HG03521 (cell line): ENCODE measurements around the gene RUNX1.

ENCODE experiments used
- ATAC-seq: cut with Tn5 transposase; IDR thresholded peaks from one replicate; pipeline ENCODE4 v1.9.1; 2021; ENCODE audit warnings: mild to moderate bottlenecking, moderate library complexity; ENCODE audit not compliant: unreplicated experiment

The RUNX1 gene

DNA sequence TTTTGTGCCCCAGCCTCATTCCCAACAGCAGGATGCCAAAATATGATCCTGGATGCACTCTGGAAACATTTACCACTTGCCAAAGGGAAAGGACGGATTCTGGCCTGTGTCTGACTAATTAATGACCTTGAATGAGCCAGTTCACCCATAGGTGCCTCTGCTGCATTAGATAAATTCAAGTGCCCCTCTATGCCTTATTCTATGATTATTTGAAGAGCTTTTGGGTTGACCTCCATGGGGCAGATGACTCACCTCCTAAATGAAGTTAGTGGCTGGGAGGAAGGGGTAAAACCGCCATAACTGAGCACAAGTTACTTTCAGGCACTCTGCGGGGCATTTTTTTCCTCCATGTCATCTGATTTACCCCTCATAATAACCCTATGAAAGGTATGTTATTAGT, 282.2 kb downstream of the RUNX1 start:
- ATAC-seq, result no peak

DNA sequence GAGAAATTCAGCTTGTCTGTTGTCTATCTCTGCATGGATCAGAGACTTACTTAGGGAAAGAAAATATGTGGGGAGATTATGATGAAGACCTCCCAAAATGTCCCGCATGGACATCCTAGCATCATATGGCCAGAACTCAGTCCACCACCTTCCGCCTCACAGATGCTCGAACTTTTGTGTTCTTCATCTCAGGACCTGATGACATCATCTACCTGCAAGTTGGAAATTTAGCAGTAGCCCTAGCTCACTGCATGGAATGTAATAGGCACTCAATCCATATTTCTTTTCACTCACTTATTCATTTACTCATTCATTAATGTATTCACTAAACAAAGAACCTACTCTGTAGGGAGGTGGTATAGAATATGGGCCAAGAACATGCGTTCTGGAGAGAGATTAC, 283.5 kb downstream of the RUNX1 start:
- ATAC-seq, result no peak

DNA sequence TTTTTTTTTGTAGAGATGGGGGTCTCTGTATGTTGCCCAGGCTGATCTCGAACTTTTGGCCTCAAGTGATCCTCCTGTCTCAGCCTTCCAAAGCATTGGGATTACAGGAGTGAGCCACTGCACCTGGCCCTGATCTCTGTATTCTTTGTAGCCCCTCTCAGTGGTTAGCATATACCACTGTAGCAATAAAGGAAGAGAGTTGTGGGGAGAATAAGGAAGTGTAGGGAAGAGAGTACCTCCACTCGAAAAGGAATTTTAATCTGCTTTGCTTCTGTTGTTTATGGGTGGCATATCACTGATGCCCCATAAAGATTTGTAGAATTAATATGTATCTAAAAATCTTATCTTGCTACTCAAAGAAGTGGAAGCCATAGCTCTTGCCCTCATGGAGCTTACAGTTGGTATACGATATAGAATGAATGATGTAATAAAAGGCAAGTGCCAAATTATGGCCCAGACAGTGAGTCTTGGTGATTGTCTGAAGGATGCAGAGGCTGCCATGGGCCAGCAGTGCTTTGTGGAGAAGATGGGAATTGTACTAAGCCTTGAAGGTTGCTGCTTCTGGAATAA, 284.3 kb downstream of the RUNX1 start:
- no peak for ATAC-seq

DNA sequence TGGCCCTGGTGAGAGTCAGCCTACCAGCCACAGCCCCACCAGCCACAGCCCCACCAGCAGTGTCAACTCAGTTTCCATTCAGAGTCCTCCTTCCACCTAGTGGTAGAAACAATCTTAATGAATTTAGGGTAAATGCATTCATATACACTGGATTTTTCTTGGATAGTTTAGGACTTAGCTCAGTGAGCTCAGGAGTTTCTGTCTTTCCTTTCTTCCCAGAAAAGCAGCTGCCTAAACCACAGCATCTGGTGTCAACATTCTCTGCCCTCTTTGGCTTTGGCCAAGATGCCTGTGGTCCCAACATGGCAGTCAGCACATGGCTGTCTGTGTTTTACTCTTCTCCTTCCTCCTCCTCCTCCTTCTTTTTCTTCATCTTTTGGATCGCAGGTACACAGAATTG, 286.3 kb downstream of the RUNX1 start:
- no peak for ATAC-seq

DNA sequence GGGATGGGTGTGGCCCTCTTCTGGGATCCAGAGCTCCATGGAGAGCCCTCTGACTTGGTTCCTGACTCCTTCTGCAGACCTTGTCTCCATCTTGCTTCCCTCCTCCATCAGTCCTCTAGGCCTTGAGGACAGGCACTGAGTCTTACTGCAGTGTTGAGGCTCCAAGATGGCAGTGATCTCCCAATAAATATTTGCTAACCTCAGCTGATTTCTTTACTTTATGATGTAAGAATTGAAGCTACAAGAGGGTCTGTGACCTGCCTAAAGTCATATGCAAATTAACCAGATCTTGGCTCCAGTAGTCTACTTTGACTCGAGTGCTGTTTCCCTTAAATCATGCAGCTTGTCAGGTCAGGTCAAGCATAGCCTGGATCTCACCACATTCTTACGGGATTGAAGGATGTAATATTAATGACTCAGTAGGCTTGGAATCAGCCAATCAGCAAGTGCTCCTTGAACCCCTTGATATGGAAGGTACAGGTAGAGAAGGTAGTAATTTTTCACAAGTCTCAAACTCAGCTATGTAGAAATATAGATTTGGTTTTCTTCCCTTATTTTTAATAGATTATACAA, 287.3 kb downstream of the RUNX1 start:
- ATAC-seq, result no peak

DNA sequence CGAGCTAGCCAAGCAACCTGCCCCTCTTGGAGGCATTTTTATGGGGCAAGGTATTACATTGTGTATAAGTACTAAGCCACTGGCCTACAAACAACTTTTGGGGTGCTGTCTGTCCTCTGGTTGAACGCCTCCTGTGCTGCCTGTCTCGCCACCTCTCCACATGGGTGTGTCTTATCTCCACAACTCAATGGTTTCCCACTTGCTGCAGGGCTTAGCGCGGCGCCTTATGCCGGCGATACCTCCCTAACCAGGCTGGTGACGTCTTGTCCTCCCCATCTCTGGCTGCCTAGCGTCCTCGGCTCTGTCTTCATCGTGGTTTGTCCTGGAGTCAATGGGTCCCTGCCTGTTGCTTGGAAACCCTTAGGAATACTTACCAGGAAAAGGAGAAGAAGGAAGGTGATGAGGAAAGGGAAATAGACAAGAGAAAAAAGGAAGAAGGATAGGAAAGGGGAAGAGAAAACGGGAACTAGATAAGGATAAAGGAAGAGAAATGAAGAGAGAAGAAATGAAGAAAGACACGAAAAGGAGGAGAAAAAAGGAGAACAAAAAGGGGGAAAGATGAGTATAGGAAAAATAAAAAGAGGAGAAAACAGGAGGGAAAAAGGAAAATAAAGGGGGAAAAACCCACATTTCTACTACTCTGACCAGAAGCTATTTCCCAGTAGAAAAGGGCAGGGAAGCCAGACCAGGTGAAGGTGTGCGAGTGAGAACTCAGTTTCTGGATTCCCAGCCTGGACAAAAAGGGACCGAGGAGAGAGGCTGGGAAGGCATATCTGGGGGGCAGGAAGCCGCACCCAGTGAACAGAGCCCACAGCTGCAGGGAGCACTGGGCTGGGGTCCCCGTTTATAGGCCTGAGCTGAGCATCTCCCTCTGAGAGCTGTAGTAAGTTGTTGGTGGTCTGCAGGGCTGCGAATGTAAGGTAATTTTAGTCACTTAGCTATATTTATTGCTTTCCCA, 294.1 kb downstream of the RUNX1 start:
- ATAC-seq, result no peak

DNA sequence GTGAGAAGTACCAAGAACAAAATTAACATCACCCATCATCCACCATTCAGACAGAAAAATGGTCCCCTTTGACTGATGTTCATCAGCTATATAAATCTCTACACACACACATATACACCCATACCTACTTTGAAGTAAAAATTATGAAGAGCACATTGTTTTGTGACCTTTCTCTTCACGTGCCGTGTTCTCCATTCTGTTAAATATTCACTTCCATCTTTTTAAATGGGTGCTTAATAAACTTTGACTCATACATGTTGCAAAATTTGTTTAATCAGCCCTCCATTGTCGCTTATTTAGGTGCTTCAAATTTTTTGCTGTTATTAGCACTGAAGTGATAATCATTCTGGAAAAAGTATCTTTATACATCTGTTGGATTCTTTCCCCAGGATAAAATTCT, 300.2 kb downstream of the RUNX1 start:
- ATAC-seq, result no peak

DNA sequence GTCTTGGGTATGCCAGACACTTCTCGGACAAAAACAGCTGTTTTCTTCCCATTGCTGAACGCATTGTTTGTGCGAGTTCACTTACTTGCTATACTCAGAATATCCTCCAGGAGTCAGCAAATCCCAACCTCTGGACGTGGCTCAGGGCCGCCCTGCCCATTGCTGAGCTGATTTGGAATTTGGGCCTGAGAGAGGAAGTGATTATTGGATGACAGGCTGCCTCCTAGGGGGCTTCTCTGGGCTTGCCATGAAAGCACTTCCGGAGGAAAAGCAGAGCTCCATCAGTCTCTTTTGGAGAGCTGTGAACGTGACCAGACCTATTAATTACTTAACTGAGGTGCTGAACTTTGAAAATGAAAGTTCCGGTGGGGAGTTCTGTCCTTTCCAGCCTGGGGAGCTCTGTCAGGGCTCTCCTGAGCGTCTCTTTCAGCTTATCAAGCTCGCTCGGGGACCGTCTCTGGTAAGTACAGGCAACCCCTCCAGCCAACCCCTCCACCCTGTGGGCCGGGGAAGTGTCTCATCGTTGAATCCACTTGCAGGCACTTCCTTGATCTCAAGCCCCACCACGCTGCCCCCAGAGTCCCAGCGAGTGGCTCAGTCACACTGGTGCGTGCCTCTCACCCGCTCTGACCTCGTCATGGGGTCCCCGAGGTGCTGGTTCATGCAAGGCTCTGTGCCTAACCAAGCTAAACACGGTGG, 303.4 kb downstream of the RUNX1 start:
- ATAC-seq, result no peak

DNA sequence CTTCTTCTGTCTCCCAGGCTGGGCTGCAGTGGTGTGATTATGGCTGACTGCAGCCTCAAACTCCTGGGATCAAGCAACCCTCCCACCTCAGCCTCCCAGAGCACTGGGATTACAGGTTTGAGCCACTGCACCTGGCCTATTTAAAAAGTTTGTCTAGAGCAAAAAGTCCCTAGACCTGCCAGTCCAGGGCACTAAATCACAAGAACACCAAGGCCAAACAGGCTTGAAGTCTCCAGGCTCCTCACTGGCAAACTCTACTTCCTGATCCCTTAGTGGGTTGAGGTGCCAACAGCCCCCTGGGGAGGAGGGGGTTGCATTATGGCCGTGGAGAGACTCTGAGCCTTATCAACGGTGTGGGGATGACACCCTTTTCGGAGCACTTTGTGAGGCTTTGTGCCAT, 304.3 kb downstream of the RUNX1 start:
- no peak for ATAC-seq

DNA sequence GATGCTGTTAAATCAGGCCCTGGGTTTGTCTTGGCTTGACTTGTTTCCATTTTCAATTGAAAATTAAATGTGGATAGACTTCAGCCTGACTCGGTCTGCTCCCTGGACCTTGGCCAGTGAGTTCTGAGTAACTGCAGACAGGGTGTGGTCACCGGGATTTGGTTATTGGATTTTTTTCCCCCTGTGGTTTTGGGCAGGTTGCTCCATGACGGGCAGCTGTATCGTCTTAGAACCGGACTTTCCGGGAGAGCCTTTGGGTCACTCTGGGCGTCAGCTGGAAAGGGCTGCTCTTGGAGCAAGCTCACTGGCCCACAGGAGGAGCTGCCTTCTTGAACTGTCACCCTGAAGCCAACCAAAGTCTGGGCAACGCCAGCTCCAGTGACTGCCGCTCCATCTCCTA, 305.3 kb downstream of the RUNX1 start:
- no peak for ATAC-seq

DNA sequence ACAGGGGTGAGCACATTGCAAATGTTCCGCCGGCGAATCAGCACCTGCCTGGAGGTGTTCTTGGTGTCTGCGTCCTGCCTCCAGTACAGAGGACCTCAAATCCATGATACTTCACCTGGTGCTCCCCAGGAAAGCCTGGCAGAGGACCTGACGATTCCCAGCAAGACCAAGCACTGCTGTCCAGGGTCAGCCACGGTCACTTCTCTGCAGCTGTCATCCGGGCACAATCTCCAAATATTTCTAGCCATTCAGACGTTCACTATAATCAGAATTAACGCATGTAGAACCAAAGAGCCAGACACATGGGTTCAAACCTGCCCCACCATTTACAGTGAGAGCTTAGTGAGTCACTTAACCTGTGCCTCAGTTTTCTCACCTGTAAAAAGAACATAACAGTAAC, 305.8 kb downstream of the RUNX1 start:
- no peak for ATAC-seq

DNA sequence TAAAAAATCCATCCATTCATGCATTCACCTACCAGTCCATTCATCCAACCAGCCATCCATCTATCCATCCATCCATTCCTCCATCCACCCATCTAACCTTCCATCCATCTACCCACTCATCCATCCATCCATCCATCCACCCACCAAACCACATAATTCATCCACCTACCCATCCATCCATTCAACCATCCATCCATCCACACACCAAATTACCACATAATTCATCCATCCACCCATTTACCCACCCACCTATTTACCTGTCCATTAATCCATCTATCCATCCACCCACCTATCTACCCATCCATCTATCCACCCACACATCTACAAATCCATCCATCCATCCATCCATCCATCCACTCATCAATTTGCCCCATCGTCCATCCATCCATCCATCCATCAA, 308.9 kb downstream of the RUNX1 start:
- no peak for ATAC-seq
